GM21390 (cell line): ENCODE data around the gene SCAP.
A peak's percentile ranks its signal among the peaks of the same experiment; 100 is the strongest.
"Not testable (repeated sequence)": the region's sequence is repeated elsewhere in the genome, so short reads cannot be mapped to it uniquely, and the experiment has no call there.

ENCODE experiments used
- ATAC-seq: cut with Tn5 transposase; IDR thresholded peaks from one replicate; pipeline ENCODE4 v1.9.1; 2021; ENCODE audit not compliant: unreplicated experiment

SCAP gene

DNA sequence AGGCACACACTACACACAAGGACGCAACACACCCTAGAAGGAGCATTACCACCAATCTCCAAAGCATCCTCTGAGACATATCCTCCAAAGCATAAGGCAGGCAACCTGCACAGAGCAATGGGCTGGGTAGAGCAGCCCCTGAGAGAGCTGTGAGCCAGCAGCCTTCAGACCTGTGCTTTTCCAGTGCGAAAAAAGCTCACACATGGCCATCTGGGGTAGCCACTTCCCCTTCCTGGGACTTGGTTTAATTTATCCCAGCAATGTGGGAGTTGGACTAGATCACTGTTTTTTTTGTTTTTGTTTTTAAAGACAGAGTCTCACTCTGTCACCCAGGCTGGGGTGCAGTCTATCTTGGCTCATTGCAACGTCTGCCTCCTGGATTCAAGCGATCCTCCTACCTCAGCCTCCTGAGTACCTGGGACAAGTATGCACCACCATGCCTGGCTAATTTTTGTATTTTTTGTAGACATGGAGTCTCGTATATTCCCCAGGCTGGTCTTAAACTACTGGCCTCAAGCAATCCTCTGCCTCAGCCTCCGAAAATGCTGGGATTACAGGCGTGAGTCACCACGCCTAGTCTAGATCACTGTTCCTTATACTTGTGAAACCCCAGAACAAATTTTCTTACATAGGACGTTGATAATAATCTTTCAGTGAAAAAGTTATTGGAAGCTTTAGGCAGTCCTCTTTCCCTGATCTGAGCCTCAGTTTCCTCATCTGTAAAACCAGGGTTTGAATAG, 76.0 kb downstream of the SCAP start:
- no peak for ATAC-seq

DNA sequence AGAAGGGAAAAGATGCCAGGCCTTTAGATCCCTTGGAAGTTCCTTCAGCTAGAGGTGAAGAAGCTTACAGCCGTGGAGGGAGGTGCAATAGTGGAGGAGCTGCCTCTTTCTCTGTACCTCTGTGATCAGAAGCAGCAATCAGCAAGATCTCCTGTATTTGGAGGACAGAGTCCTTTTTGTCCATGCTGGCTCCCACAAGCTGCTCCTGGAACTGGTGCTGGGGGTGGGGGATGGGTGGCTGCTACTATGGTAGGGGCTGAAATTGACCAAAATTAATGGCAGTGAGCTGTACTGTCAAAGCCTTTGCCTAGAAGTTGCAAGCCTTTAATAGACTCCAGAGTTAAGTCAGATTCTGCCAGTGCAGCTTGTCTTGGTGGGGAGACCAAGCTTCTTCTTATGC, 76.7 kb downstream of the SCAP start:
- no peak for ATAC-seq

DNA sequence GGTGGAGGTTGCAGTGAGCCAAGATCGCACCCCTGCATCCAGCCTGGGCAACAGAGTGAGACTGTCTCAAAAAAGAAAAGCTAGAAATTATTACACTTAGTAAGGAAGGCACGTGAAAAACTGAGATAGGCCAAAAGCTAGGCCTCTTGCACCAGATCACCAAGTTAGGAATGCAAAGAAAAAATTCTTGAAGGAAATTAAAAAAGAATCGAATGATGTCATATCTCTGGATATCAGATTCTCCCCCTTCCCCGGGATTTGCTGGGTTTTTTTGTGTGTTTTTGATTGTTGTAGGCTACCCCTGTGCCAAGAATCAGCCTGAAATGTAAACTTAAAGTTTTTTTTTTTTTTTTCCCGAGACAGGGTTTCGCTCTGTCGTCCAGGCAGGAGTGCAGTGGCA, 77.5 kb downstream of the SCAP start:
- no peak for ATAC-seq

DNA sequence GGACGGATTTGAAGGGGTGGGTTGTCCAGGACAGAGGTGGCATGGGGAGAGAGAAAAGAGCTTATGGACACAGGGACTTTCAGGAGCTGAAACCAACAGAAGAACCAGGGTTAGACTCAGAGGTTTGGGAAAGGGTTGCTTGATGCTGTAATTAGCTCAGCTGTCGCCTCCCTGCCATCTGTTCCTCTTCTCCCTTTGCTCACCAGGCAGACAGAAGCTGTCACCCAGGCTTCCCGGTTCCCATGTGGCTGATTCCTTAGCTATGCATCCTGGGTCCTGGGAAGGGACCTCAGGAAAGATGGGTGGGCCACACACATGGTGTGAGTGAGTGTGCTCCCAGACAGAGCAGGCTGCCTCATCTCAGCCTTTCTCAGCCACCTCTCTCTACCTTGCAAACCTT, 80.9 kb downstream of the SCAP start:
- ATAC-seq: no peak

DNA sequence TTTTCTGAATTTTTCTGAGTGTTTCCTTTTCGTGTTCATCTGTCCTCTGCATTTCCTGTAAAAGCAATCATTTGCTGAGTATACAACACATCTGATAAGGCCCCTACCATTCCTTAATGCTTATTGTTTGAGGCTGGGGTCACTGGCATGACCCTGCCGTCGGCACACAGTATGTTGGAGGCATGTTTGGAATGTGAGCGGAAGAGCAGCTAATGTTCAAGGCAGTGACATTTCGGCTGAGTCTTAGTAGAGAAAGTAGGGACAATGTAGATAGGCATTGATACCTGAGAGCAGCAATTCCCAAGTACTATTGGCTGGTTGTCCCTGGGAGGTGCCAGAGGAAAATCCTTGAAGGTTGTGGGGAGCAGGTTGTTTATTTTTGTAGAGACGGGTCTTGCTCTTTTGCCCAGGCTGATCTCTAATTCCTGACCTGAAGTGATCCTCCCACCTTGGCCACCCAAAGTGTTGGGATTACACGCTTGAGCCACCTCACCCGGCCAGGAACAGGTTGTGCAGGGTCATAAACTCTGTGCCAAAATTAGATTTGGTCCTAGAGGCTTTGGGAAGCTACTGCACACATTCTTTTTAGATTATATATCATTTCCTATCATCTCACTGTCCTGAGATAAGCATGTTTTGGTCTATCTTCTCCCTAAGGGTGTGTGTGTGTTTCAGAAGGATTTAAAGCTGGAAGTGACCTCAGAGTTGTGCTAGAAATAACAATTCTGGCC, 81.4 kb downstream of the SCAP start:
- no peak for ATAC-seq

DNA sequence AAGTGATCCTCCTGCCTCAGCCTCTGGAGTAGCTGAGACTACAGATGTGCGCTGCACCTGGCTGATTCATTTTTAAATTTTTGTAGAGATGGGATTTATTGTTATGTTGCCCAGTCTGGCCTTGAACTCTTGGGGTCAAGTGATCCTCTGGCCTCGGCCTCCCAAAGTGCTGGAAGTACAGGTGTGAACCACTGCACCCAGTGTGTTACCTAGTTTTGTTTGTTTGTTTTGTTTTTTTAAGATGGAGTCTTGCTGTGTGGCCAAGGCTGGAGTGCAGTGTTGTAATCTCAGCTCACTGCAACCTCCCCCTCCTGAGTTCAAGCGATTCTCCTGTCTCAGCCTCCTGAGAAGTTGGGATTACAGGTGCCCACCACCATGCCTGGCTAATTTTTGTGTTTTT, 82.8 kb downstream of the SCAP start:
- no peak for ATAC-seq

DNA sequence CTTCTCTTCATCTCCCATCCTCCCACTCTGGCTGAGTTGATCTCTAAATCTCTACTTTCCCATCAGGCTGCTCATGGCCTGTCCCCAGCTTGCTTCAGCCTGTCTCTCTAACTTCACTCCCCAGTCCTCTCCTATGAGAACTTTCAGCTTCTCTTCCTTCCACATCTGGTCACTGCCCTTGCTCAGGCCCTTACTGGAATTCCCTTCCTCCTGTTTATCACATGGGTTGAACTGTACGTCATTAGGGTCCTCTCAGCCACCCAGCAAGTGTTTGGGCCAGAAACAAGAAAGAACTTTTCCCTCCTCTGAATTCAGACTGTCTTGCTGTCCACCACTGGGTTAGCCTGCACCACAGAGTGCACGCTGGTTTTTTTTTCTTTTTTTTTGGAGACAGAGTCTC, 89.9 kb downstream of the SCAP start:
- ATAC-seq: no peak

DNA sequence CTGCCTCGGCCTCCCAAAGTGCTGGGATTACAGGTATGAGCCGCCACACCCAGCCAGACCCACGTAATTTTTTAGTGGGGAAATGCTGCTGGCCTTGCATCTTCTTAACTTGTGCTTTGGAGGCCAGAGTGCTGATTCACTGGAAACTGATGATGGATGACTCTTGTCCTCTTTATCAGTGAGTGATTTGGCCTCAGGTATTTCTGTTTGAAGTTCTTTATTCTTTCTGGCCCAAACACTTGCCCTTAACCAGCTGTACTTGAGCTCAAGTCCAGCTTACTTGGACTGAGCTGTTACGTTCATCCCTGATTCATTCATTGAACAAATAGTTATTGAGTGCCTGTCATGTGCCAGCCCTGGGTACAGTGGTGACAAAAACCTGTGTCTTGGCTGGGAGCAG, 90.7 kb downstream of the SCAP start:
- ATAC-seq: no peak

DNA sequence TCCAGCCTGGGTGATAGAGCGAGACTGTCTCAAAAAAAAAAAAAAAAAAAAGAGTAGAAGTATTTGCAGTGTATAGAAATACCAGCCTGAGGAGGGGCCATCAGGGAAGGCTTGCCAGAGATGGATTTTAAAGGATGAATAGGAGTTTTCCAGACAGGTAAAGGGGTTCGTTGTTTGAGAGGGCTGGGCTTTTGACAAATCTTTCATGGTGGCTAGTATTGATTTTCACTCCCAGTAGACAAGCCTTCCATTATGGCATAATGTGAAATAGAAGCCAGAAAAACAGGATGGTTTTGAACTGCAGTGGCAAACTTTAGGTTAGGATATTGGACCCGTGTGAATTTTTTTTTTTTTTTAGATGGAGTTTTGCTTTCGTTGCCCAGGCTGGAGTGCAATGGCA, 91.3 kb downstream of the SCAP start:
- ATAC-seq: no peak

DNA sequence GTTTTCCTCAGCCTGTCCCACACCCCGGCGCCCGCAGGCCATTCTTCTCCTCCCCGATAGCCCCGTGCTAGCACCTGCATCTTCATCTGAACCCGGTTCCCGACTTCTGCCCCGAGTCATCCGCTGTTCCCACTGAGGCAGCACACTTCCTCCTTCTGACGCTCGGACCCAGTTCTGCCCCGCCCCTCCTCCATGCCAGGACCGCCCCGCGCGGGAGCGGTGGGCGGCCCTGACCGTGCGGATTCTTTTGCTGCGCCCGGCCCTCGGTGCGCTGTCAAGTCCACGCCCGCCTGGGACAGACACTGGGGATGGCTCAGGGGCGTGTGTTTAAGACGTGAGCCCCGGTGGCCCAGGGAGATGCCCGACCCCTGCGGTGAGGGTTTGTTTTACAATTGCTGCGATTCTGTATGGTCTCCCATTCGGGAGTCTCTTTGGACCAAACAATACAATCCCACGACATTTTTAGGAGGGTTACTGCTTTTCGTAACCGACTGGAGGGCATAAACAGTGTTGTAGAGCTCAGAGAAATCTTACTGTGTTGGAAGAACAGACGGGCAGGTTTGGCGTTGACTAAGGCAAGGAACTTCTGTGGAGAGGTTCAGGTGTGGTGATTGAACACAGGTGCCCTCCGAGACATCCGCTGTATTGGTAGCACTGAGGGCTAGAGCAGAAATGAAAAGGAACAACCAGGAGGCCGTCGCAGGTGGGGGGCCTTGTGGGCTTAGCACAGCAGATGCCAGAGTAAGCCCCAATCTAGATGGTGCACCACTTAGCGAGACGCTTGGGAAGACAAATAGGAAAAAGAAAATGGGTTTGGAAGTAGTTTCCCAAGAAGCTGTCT, 94.2 kb downstream of the SCAP start:
- peak; percentile 62 for ATAC-seq

DNA sequence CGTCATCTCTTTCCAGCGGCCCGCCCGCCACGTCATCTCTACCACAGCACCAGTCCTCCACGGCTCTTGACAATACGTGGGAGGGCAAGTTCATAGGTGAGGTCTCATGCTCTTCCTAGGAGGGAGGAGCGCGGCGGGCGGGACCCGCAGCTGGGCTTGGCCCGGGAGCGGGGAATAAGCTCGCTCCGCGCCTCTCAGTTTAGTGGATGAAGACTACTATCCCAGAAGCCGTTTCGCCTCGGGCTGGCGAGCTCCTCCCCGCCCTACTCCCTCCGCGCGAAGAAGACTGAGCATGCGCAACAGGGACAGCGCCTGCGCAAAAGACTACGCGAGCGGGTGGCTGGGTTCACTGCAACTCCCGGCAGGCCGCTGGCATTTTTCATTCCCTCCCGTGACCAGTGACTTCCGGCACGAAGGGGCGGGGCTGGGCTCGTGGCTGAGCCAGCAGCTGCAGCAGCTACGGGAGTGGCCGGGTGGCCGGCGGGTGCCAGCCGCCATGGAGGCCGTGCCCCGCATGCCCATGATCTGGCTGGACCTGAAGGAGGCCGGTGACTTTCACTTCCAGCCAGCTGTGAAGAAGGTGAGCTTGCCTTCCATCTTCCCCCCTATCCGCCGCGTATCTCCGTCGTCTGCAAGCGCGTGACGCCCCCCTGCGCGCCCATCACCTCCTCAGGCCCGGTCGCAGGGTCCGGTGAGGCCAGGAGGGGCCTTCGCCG, 95.0 kb downstream of the SCAP start, which contains the start of gene PTPN23:
PTPN23 (plus strand) TSS at position 421 of the 716 bp plus-strand sequence; CDS start at position 497, 76 bp downstream.
- peak; percentile 79 for ATAC-seq

DNA sequence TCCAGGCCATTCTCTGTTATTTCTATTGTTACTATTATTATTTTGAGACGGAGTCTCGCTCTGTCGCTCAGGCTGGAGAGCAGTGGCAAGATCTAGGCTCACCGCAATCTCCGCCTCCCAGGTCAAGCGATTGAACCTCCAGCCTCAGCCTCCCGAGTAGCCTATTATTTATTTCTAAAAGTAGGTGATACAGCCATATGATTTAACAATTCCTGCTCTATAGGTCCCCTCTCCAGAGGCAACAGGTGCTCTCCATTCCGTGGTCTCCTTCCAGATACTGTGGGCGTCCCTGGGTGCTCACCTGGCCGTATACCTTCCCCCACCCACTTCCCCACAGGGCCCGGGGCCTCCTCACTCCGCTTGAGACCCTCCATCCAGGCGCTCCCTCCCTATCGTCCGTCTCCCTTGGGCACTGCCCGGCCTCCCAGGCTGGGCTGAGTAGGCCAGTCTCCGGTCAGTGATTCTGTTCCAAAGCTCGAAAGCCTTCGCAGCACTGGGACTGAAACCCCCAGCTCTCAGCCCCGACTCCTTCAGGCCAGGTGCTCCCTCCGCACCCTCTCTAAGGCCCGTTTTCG, 95.6 kb downstream of the SCAP start:
- no peak for ATAC-seq

DNA sequence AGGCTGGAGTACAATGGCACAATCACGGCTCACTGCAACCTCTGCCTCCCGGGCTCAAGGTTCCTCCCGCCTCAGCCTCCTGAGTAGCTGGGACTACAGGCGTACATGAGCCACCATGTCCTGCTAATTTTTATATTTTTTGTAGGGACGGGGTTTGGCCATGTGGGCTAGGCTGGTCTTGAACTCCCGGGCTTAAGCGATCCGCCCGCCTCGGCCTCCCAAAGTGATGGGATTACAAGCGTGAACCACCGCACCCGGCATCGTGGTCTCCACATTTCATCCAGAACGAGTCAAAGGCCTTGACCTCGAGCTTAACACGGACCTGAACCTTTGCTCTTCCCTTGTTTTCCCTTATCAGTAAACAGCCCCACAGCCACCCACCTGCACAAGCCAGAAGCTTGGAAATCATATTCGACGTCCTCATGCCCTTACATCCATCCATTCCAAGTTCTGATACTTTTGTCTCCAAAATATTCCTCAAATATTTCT, 96.3 kb downstream of the SCAP start:
- ATAC-seq: no peak

DNA sequence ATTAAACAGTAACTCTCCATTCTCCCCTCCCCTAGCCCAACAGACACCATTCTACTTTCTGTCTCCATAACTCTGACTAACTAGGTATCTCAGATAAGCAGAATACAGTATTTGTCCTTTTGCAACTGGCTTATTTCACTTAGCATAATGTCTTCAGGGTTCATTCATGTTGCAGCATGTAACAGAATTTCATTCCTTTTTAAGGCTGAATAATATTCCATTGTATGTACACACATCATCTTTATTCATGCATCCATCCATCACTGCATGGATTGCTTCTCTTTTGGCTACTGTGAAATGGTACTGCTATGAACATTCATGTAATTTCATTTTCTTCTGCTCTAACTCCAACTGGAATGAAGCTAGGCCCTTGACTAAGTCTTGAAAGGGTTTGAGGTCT, 96.9 kb downstream of the SCAP start:
- no peak for ATAC-seq

DNA sequence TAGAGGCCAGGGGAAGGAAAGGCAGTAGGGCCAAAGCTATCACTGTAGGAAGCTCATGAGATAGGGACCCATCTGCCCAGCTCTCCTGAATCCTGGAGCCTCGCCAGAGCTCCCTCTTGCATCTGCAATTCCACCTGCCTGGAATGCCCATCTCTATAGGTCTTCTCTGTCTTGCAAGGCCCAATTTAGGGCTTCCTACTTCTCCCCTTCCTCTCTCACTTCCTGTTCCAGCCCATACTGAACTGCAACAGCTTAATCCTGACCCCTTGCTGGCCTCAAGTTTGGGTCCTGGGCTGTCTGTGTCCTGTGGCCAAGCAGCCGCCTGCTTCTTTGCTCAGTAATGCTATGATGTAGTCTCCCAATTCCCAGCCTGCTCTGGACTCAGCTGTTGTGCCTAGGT, 98.6 kb downstream of the SCAP start:
- no peak for ATAC-seq

DNA sequence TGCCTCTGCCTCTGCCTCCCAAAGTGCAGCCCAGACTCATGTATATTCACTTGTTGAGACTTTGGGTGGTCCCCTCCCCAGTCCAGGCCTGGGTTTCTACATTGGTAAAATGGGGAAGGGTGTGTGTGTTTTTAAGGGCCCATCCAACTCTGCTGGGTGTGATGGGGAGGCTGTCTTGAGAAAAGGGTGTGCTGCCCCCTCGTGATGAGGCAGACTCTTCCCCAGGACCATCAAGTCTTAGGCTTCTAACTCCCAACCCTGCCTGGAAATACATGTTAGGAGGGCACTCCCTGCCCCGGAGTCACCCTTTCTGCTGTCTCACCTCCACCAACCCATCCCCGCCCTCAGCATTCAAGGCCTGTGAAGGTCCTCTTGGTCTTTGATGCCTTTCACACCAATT, 99.3 kb downstream of the SCAP start:
- ATAC-seq: no peak

DNA sequence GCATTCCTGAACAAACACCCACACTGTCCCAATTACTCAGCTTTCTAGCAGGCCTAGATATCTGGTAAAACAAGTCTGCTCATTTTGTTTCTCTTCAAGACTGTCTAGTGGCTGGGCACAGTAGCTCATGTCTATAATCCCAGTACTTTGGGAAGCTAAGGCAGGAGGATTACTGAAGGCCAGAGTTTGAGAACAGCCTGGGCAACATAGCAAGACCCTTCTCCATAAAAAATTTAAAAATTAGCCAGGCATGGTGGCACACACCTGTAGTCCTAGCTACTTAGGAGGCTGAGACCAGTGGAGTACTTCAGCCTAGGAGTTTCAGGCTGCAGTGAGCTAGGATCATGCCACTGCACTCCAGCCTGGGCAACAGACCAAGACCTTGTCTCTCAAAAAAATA, 101.2 kb downstream of the SCAP start:
- no peak for ATAC-seq

DNA sequence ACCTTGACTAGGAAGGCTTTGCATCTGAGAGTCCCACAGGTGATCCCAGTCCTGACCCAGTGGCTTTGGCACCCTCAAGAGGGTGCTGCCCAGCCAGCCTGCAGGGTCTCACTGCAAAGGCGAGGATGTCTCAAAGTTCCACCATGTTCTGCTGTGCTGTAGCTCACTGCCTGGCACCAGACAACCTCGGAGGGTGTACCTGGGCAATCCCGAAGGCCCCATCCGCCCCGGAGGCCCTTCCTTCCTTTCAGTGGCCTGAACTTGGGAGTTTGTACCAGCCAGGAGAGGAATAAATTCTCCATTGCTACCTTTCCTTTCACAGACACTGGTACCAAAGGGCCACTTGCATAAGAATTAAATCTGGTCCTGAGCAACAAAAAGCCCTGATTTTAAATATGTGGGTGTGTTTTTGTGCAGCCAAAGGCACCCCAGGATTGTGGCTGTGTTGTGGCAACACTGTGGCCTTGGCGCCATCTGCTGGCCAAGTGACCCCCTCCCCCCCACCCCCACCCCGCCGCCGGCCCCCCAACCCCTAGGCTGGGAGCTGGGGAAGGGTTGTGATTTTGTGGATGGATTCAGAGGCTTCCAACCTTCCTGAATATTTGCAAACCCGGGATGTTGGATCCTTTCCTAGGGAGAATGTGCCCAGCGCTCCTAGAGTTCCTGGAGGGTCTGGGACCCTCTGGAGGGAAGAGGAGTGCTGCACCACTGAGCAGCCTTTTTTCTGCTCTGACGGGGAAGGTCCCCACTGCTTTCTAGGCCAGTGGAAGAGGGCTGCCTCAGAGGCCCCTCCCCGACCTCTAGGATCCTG, 104.6 kb downstream of the SCAP start:
- no peak for ATAC-seq

DNA sequence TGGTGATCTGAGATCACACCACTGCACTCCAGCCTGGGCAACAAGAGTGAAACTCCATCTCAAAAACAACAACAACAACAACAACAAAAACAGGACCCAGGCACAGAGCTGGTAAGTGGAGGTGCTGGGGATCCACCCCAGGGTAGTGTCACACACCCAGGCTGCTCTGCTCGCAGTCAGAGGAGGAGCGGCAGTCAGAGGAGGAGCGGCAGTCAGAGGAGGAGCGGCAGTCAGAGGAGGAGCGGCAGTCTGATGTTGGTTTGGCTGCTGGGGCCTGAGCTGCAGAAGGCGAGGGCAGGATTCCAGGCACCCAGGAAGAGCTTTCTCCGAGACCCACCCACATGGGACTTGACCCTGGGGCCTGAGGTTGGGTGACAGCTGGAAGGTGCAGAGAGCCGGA, 105.7 kb downstream of the SCAP start:
- ATAC-seq: not testable (repeated sequence)

DNA sequence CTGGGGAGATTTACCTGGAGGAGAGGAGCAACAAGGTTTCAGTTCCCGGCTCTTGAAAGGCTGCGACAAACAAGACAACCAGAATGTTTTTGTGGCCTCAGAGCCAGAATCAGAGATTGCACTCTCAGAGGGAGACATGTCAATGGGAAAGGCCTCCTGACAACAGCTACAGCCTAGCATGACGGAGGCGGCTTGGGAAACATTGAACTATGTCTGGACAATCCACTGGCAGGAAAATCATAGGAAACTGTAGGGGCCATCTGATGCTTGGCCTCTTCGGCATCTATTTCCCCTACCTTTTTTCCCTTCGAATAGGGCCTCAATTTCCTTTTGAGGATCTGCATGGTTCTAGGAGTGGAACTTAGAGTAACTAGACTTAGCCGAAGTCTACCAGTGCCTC, 108.1 kb downstream of the SCAP start:
- no peak for ATAC-seq
